Mesendoderm (in vitro differentiated cells): ENCODE results near the gene EHD1.

Experiments
- DNase-seq: peaks from one replicate; pipeline ENCODE4 v3.0.0; 2013
- H2AK5ac ChIP-seq: 2 replicates; pipeline ENCODE4 v1.6.1; 2013; ENCODE audit warnings: low read length, inconsistent platforms
- H2BK120ac ChIP-seq: 2 replicates; pipeline ENCODE4 v1.6.1; 2013; ENCODE audit warnings: low read depth, mild to moderate bottlenecking, low read length, moderate library complexity, mixed read lengths
- H2BK15ac ChIP-seq: replicated peaks from 2 replicates; pipeline ENCODE4 v1.6.1; 2013; ENCODE audit warnings: low read depth, mild to moderate bottlenecking, moderate library complexity
- H2BK5ac ChIP-seq: 2 replicates; pipeline ENCODE4 v1.6.1; 2013; ENCODE audit warnings: low read length, inconsistent platforms
- H3K18ac ChIP-seq: 2 replicates; pipeline ENCODE4 v1.6.1; 2013; ENCODE audit warnings: mild to moderate bottlenecking, low read length, mixed read lengths
- H3K23ac ChIP-seq: one replicate; pipeline ENCODE4 v1.6.1; 2013; ENCODE audit warnings: low read length
- H3K27ac ChIP-seq: 2 replicates; pipeline ENCODE4 v1.5.1; 2013; ENCODE audit warnings: low read depth, mild to moderate bottlenecking, inconsistent platforms, low read length, moderate library complexity
- H3K27me3 ChIP-seq: 2 replicates; pipeline ENCODE4 v1.6.1; 2013; ENCODE audit warnings: low read length, control low read depth, mild to moderate bottlenecking, inconsistent platforms; ENCODE audit not compliant: insufficient read depth, poor library complexity
- H3K36me3 ChIP-seq: 2 replicates; pipeline ENCODE4 v1.6.1; 2013; ENCODE audit warnings: low read length, inconsistent platforms; ENCODE audit not compliant: control insufficient read depth, insufficient read depth
- H3K4ac ChIP-seq: one replicate; pipeline ENCODE4 v1.6.1; 2013; ENCODE audit warnings: low read depth, mild to moderate bottlenecking, low read length, moderate library complexity
- H3K4me1 ChIP-seq: 2 replicates; pipeline ENCODE4 v1.6.1; 2013; ENCODE audit warnings: low read depth, low read length, inconsistent platforms; ENCODE audit not compliant: control insufficient read depth
- H3K4me2 ChIP-seq: 2 replicates; pipeline ENCODE4 v1.6.1; 2013; ENCODE audit warnings: low read length
- H3K4me3 ChIP-seq: 2 replicates; pipeline ENCODE4 v1.5.1; 2013; ENCODE audit warnings: mild to moderate bottlenecking, low read length
- H3K56ac ChIP-seq: one replicate; pipeline ENCODE4 v1.6.1; 2013; ENCODE audit warnings: low read length
- H3K79me1 ChIP-seq: 2 replicates; pipeline ENCODE4 v1.6.1; 2013; ENCODE audit warnings: low read length, inconsistent platforms
- H3K79me2 ChIP-seq: 2 replicates; pipeline ENCODE4 v1.6.1; 2013; ENCODE audit warnings: mild to moderate bottlenecking, low read length; ENCODE audit not compliant: control insufficient read depth, insufficient read depth
- H3K9ac ChIP-seq: 2 replicates; pipeline ENCODE4 v1.6.1; 2013; ENCODE audit warnings: low read length, inconsistent platforms
- H4K5ac ChIP-seq: one replicate; pipeline ENCODE4 v1.6.1; 2013; ENCODE audit warnings: low read length
- H4K8ac ChIP-seq: one replicate; pipeline ENCODE4 v1.6.1; 2013; ENCODE audit warnings: low read depth, mild to moderate bottlenecking, control low read depth, low read length, moderate library complexity
- WGBS: extraction: QIAGEN DNeasy Blood & Tissue Kit; methylation state at CpG from one replicate; pipeline ENCODE4 v1.1.7; 2013; ENCODE audit warnings: low lambda C conversion rate, missing lambda C conversion rate; ENCODE audit not compliant: insufficient coverage; ENCODE audit errors: extremely low coverage; 5-methylcytosine and 5-hydroxymethylcytosine counted together

EHD1 gene

DNA sequence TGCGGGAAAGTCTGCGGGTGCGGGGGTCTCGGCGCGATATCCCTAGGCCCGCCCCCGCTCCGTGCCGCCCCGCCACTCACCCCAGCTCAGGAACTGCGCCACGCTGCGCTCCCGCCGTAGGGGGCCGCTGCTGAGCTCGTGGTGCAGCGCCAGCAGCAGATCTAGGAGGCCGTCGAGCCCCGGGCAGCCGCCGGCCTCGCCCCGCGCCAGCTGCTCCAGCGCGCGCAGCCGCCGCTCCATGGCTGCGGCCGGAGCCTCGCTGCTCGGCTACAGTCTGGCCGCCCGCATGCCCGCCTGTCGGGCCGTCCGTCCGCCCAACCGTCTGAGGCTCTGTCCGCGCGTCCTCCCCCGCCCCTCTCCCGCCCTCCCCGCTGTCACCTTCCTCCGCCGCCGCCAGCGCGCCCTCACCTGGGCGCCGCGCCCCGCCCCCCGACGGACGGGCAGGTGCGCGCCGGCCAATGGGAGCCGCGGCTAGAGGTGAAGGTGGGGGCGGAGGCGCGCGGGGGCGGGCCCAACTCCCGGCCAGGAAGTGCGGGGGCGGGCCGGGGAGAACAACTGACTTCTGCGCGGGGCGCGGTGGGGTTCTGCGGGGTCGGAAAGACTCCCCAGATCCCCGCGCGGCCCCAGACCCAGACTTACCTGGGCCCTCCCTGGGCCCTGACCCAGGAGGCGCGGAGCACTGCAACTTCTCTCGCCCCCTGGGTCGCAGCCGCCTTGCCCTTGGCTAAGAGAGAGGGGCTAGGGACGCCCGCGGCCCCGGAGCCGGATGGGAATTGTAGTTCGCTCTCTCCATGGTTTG lies 33.9 kb downstream of the EHD1 start, which contains the start of gene CDC42BPG:
Gene CDC42BPG, minus strand, starts transcription at position 324 of the 799 bp plus-strand sequence. Its CDS starts 84 bp downstream, at position 240.
- Histone ChIP-seq H2BK120ac (no peak within 1 kb of the TSS), H4K5ac (no peak within 1 kb of the TSS), H3K56ac (peak within 1 kb of the TSS; percentile 92), H3K18ac (peak within 1 kb of the TSS; percentile 96), H3K27ac (peak within 1 kb of the TSS; percentile 28), H2AK5ac (peak within 1 kb of the TSS; percentile 86), H3K23ac (peak within 1 kb of the TSS; percentile 66), H3K79me1 (peaks cover 4% of the 10 kb centered on the region), H2BK15ac (no peak within 1 kb of the TSS), H3K4me1 (peaks cover 11% of the 10 kb centered on the region), H3K9ac (peak within 1 kb of the TSS; percentile 80), H3K4me3 (peak within 1 kb of the TSS; percentile 58), H3K4ac (no peak within 1 kb of the TSS), H3K79me2 (no peaks in the 10 kb centered on the region), H2BK5ac (no peak within 1 kb of the TSS), H3K27me3 (no peaks in the 10 kb centered on the region), H3K4me2 (peak within 1 kb of the TSS; percentile 94), H4K8ac (no peak within 1 kb of the TSS), H3K36me3 (no peaks in the 10 kb centered on the region)
- no CpG with 5 or more reads among the region's 96 CpGs for WGBS
- peak; percentile 91 for DNase-seq

DNA sequence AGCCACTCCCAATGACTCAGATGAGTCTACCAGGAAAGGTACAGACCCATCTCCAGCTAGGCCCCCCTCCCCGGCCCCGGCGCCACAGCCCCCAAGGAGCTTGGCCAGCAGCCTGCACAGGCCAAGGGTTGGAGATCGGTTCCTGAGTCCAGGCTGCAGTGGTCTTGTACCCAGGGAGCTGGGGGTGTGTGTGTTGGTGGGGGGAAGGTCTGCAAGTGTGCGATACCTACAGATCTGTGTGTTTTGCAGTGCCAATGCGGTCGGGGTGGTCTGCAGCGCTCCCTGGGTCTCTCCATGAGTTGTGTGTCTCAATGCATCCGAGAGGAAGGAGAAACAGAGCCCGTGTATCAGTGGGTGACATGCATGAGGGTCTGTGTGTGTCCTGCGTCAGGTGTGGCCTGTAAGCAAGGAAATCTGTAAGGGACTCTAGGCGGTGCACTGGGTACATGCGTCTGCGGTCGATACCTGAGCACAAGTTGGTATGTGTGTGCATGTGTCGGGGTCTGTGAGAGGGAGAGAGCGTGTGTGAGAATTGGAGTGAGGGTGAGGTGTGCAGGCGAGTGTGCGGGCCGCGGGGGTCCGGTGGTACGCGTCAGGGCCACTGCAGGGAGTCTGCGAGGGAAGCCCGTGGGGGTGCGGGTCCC lies 34.6 kb downstream of the EHD1 start:
- H2BK5ac ChIP-seq: no peak overlapping the region
- H3K18ac ChIP-seq: no peak overlapping the region
- H3K27ac ChIP-seq: no peak overlapping the region
- H3K56ac ChIP-seq: peak overlapping the region; percentile 86
- peak overlapping the region; percentile 45 for H2AK5ac ChIP-seq
- peak overlapping the region; percentile 77 for H3K9ac ChIP-seq
- H3K4me3 ChIP-seq: peak overlapping the region; percentile 58
- H4K8ac ChIP-seq: no peak overlapping the region
- no peaks in the 10 kb centered on the region for H3K27me3 ChIP-seq
- H4K5ac ChIP-seq: no peak overlapping the region
- no peak for DNase-seq
- peaks cover 4% of the 10 kb centered on the region for H3K79me1 ChIP-seq
- no peak overlapping the region for H2BK120ac ChIP-seq
- peak overlapping the region; percentile 66 for H3K23ac ChIP-seq
- H3K4me2 ChIP-seq: peak overlapping the region; percentile 94
- H3K4me1 ChIP-seq: peaks cover 11% of the 10 kb centered on the region
- H2BK15ac ChIP-seq: no peak overlapping the region
- no CpG with 5 or more reads among the region's 27 CpGs for WGBS
- no peak overlapping the region for H3K4ac ChIP-seq
- no peaks in the 10 kb centered on the region for H3K79me2 ChIP-seq
- H3K36me3 ChIP-seq: no peaks in the 10 kb centered on the region

DNA sequence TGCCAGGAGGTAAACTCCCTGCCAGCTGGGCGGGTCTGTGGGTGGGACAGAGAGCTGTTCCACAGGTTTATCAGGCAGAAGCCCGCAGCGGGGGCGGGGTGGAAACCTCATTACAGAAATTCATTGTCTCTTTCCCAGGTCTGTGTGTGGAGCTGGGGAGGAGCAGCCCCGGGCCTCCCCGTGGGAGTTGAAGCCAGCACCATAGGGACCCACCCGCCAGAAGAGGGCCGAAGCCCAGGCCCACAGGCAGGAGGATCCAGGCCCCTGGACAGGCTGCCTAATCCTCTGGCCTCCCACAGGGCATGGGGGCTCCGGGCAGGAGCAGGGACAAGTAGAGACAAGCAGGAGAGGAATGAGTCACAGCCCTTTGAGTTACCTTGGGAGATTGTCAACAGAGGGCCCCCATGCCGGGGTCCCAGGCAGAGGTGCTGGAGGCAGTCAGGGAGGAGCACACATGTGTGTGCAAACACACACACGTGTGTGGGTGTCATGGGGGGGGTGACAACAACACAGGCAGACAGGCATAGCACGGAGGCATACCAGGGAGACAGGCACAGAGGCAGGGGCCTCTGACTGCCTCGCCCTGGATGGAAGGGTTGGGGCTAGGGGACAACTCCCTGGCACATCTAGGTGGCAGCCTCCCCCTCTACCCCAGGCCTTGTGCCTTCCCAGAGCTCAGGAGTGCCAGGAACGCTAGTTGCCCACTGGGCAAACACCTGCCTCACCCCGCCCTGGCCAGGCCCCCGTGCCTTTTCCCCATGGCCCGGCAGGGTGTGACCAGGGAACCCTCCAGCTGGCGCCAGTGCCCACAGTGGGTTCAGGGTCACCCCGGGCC lies 35.4 kb downstream of the EHD1 start:
- Histone ChIP-seq H3K4me1 (peaks cover 11% of the 10 kb centered on the region), H3K79me1 (peaks cover 4% of the 10 kb centered on the region), H3K23ac (no peak overlapping the region), H3K56ac (peak overlapping the region; percentile 86), H3K4me3 (no peak overlapping the region), H2AK5ac (peak overlapping the region; percentile 38), H4K5ac (no peak overlapping the region), H3K27ac (peak overlapping the region; percentile 65), H3K79me2 (no peaks in the 10 kb centered on the region), H3K18ac (peak overlapping the region; percentile 0), H2BK15ac (no peak overlapping the region), H3K4ac (peak overlapping the region; percentile 60), H2BK120ac (no peak overlapping the region), H3K36me3 (no peaks in the 10 kb centered on the region), H3K27me3 (no peaks in the 10 kb centered on the region), H2BK5ac (peak overlapping the region; percentile 76), H3K9ac (peak overlapping the region; percentile 66), H3K4me2 (peak overlapping the region; percentile 25), H4K8ac (no peak overlapping the region)
- peak; percentile 84 for DNase-seq
- WGBS: no CpG with 5 or more reads among the region's 19 CpGs

DNA sequence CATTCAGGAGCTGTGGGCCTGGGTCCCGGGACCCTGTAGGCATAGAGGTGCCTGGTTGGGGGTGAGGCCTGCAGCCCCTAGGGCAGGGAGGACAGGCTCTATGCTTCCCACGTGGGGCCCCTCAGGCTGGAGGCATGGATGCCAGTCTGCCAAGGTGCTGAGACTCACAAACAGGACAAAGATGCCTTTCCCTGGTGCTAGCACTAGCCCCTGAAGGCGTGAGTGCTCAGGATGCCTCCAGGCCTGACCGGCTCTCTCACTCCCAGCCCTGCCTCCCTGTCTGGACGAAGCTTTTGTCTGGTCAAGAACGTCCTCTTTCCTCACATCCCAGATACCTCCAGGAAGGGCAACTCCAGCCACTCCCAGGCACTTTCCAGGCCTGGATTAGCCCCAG lies 36.1 kb downstream of the EHD1 start:
- Histone ChIP-seq H4K8ac (no peak overlapping the region), H3K4me2 (no peak overlapping the region), H3K4me1 (peaks cover 11% of the 10 kb centered on the region), H2BK15ac (no peak overlapping the region), H3K18ac (peak overlapping the region; percentile 0), H2BK5ac (no peak overlapping the region), H2AK5ac (peak overlapping the region; percentile 39), H3K27me3 (no peaks in the 10 kb centered on the region), H4K5ac (no peak overlapping the region), H3K4ac (peak overlapping the region; percentile 60), H3K27ac (peak overlapping the region; percentile 65), H3K79me2 (no peaks in the 10 kb centered on the region), H3K9ac (peak overlapping the region; percentile 41), H2BK120ac (no peak overlapping the region), H3K36me3 (no peaks in the 10 kb centered on the region), H3K79me1 (peaks cover 4% of the 10 kb centered on the region), H3K23ac (no peak overlapping the region), H3K56ac (peak overlapping the region; percentile 72), H3K4me3 (no peak overlapping the region)
- peak; percentile 69 for DNase-seq
- WGBS: no CpG with 5 or more reads among the region's 6 CpGs

- H3K27ac ChIP-seq: peak overlapping the region; percentile 65
These were observed 36.6 kb downstream of the EHD1 start for GRCh38 chr11:64841592-64842365.

More at GRCh38 chr11:64841592-64842365, 36.6 kb downstream of the EHD1 start:
- no peak overlapping the region for H3K4me3 ChIP-seq
- H3K36me3 ChIP-seq: no peaks in the 10 kb centered on the region
- H3K56ac ChIP-seq: peak overlapping the region; percentile 72
- no CpG with 5 or more reads among the region's 15 CpGs for WGBS
- no peaks in the 10 kb centered on the region for H3K27me3 ChIP-seq
- H3K79me1 ChIP-seq: peaks cover 4% of the 10 kb centered on the region
- H3K18ac ChIP-seq: peak overlapping the region; percentile 0
- H3K4me1 ChIP-seq: peaks cover 11% of the 10 kb centered on the region
- no peak overlapping the region for H2BK120ac ChIP-seq
- no peak overlapping the region for H3K4ac ChIP-seq
- DNase-seq: peak; percentile 73
- H2BK5ac ChIP-seq: no peak overlapping the region
- no peak overlapping the region for H4K5ac ChIP-seq
- no peak overlapping the region for H4K8ac ChIP-seq
- no peak overlapping the region for H3K23ac ChIP-seq
- H2BK15ac ChIP-seq: no peak overlapping the region
- H3K4me2 ChIP-seq: no peak overlapping the region
- no peaks in the 10 kb centered on the region for H3K79me2 ChIP-seq
- H2AK5ac ChIP-seq: no peak overlapping the region
- H3K9ac ChIP-seq: peak overlapping the region; percentile 41
